Inflammatory macrophage (primary cell): Measurements from ENCODE around the gene RTP5.

ENCODE experiments used
- DNase-seq, 2 donors: peaks; one replicate each; pipeline ENCODE4 v3.0.0-alpha.2; 2020 to 2022

RTP5 gene

GRCh38 chr2:241871538-241872312 lies 2.2 kb downstream of the RTP5 start:
- DNase-seq, result no peak

DNA sequence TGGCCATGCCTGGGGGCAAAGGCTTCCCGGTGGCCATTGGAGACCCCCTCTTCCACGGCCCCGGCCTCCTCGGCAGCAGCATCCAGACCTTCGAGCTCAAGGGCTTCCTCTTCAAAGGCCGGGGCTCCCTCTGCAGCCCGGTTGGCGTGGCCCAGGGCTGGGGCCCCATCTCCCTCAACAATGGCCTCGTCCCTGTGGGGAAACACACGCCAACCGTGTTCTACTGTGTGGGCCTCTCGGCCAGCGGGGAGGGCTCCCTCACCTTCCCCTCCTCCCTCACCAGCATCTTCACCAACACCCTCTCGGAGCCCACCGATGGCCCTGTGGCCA lies 2.7 kb downstream of the RTP5 start:
- no peak for DNase-seq

DNA sequence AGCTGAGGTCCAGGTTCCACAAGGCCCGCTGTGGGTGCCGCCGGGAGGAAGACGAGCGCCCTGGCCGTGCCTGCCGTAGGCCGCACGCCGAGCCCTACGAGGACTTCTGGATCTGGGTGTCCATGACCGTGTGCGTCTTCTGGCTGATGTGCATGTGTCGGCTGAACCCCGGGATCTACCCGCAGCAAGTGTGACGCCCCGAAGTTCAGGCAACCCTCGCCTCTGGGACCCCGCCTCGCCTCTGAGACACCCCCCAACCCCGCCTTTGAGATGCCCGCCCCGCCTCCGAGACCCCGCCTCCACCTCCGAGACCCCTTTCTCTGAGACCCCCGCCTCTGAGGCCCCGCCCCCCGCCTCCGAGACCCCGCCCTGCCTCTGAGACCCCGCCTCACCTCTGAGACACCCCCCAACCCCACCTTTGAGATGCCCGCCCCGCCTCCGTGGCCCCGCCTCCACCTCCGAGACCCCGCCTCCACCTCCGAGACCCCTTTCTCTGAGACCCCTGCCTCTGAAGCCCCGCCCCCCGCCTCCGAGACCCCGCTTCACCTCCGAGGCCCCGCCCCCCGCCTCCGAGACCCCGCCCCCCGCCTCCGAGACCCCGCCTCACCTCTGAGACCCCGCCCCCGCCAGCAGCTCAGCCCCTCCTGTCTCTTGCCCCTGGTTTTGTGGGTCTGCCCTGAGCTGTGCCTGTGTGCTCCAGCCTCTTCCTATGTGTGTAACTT lies 3.7 kb downstream of the RTP5 start:
- DNase-seq, result no peak

DNA sequence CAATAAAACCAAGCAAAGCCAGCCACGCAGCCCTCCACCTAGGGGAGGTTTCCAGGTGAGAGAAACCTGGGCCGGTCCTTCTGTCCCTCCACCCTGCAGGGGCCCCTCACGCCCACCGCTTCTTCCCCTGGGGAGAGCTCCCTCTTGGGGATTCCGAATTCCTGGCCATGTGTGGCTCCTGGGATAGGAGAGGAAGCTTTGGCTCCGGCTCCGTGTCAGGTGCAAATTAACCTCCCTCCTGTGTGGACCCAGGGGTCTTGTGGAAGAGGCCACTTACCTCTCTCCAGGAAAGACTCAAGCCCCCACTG lies 4.2 kb downstream of the RTP5 start:
- no peak for DNase-seq

DNA sequence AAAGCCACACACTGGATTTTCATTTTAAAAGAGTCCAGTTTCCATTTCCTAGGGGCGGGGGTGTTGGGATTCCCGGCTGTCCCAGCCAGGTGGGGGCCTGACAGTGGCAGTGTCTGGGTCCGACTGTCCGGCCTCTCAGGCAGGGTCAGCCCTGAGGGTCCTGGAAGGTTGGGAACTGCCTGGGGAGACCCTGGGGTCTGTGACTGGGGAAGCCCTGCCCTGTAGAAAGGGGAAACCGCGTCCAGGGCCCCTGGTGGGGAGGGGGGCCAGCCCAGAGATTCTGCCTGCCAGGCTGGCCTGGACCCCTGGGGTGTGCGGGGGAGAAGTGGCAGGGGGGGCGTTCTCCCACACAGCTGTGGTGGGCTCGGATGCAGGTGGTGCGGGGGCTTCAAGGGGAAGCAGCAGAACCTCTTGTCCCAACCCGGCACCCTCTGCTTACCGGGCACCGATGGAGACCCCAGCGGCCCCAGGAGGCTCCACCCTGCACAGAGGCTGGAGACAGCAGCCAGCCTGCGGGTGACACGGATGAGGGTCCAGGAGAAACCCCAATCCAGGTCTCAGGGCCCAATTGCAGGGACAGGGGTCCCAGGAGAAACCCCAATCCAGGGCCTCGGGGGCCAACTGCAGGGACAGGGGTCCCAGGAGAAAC lies 4.9 kb downstream of the RTP5 start:
- no peak for DNase-seq

DNA sequence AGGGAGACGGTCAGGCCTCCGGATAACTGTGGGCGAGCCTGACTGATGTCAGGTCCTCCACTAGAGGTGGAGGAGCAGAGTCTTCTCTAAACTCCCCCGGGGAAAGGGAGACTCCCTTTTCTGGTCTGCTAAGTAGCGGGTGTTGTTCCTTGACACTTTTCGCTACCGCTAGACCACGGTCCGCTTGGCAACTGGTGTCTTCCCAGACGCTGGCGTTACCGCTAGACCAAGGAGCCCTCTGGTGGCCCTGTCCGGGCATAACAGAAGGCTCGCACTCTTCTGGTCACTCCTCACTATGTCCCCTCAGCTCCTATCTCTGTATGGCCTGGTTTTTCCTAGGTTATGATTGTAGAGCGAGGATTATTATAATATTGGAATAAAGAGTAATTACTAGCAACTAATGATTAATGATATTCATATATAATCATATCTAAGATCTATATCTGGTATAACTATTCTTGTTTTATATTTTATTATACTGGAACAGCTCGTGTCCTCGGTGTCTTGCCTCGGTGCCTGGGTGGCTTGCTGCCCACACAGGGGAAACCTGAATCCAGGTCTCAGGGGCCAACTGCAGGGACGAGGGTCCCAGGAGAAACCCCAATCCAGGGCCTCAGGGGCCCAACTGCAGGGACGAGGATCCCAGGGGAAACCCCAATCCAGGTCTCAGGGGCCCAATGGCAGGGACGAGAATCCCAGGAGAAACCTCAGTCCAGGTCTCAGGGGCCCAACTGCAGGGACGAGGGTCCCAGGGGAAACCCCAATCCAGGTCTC lies 6.4 kb downstream of the RTP5 start:
- peak in 1 of 2 donors; percentile 37 for DNase-seq

DNA sequence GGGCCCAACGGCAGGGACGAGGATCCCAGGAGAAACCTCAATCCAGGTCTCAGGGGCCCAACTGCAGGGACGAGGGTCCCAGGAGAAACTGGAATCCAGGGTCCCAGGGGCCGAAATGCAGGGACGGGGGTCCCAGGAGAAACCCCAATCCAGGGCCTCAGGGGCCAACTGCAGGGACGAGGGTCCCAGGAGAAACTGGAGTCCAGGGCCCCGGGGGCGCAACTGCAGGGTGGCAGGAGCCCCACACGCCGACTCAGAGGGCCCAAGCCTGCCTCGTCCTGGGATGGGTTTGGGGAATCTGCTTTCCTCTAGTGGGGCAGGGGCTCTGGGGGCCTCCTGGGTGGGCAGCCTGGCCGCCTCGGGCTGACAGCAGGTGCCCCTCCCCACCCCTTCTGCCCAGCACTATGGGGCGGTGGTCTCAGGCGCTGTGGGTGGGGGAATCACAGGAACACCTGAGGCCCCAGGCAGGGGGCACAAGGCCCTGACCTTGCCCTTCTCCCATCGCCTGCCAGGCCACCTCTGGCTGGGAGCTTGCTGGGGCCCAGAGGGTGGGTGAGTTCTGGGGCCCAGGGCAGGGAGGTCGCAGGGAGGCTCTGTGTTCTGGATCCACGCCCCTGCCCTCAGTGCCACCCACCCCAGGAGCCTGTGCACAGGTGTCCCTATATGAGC lies 7.1 kb downstream of the RTP5 start:
- no peak for DNase-seq

DNA sequence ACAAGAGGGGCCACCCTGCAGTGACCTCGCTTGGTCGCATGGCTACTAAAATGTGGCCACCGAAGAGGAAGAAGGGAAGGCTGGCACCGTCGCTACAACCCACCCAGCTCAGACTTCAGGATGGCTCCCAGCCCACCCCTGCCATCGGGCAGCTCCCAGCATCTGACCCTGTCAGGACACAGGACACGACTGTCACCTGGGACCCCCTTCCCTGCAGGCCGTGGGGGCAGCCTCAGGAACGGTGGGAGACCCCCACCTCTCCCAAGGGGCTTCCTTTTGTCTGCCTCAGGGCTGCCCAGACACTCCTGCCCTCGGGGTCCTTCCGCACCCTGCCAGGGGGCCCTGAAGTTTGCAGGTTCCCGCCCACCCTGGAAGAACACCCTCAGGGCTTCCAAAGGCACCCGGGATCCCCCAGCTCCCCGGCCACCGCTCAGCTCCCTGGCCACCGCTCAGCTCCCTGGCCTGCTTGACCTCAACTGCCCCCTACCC lies 7.7 kb downstream of the RTP5 start:
- DNase-seq, result no peak

- peak; percentile 65 for DNase-seq
Observed at GRCh38 chr2:241877989-241878970, 8.8 kb downstream of the RTP5 start.

DNA sequence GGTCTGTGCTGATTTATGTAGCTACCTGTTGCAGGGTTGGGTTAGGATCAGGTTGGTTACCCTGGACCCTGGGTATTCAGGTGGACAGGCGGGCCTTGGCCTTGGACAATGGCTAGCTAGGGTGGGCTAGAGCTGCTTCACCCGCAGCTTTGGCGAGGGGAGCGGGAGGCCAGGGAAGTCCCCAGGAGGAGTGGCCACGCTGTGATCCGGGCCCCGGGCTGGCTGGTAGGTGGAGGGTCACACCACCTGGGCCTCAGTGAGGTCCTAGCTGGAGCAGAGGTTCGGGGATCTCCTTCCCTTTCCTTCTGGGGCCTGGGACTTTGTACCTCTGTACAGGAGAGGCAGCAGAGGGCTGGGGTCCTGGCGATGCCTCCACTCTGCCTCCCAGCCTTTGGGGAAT lies 9.8 kb downstream of the RTP5 start:
- no peak for DNase-seq

DNA sequence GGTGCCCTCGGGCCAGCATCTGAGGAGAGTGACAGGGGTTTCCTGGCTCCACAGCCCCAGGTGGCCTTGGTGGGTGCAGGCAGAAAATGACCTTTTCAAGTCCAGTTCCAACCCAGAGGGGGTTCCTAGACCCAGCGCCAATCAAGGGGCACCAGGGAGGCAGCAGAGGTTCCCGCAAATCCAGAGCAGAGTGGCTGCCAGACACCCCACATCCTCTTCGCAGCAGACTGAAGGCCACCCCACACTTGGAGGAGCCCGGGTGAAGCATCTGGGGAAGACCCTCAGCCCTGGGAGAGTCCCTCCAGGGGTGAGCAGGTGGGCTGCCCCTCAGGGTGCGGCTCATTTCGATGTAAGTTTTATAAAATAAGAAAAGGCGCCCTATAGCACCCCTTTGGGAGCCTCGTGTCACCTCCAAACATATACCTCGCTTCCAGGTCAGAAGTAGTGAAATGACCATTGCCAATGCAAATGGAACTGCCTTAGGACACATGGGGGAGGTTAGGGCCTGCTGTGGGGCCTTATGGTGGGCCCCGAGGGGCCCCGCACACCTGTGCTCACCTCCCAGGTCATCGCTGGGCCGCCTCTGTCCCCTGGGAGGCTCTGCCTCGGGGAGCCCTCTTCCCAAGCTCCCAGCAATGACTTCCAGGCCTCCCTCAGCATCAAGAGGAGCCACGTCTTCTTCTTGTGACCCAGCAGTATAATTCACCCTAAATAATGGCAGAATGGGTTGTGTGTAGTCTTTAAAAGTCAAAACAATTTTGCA lies 11.0 kb downstream of the RTP5 start:
- no peak for DNase-seq

GRCh38 chr2:241882091-241882625 lies 12.6 kb downstream of the RTP5 start:
- DNase-seq, result peak; percentile 13 to 14

DNA sequence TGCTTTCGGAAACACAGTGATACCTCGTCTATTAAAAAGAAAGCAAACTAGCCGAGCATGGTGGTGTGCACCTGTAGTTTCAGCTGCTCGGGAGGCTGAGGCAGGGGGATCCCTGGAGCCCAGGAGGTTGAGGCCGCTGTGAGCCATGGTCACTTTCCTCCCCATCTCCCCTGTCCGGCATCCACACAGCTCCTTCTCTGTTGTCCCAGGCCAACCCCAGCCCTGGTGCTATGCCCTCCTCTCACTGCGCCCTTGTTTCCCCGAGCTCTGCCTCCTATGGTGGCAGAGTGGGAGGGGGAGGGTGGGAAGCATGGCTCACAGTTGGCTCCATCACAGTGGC lies 15.4 kb downstream of the RTP5 start:
- DNase-seq, result no peak

DNA sequence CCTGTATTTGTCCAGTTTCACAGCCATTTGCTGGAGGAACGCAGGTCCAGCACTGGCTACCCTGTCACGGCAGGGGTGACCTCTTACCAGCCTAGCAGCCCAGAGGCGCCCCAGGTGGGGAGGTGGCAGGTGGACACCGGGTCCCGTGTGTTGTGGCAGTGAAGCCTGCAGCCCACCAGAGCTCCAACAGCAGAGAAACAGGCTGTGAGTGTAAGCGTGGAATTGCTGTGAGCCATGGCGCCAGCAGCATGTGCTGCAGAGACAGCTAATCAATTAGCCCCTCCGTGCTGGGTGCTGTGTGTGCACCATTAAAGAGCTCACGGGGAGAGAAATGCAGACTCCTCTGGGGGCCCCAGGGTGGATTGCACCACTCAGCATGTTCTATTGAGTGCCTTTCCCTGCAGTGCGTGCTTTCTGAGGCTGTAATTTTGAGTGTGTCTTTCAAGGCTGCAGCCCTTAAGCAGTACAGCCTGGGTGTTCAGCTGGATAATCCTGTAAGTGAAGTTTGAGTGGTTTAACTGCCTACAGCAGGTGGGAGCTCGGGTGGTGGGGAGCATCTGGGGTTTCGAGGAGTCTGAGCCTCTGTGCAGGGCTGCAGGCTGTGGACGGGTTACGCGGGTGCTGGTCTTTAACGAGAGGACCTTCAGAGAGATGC lies 15.9 kb downstream of the RTP5 start:
- DNase-seq, result no peak

DNA sequence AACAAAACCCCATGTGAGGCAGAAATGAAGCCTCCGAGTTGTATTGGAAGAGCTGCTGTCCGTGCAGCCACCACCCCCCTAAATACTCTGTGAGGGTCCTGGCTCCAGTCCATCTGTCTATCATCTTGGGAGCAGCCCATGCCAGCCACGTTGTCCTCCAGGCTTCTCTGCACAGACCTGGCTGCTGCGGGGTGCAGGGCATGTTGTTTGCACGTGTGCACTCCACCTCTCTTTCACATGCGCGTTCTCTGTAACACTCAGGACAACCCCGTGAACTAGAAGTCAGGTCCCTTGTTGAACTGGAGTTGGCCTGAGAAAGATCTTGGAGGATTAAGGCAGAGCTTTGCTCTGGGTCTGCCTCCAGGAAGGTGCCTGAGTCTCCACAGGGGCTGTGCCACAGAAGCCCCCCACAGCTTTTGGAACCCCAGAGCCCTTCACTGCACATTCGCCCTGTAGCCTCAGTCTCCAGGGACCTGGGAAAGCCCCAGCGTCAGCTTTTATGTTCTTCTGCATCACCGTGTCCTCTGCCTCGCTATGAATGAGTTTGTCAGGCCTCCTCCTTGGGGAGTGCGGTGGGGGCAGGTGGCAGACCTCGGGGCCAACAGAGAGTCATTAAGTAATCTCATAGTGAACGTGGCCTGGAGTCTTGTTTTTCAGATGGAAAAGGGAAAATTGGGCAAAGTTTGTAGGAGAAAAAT lies 16.6 kb downstream of the RTP5 start:
- DNase-seq, result no peak

- no peak for DNase-seq
Observed at GRCh38 chr2:241886840-241887447, 17.4 kb downstream of the RTP5 start.

DNA sequence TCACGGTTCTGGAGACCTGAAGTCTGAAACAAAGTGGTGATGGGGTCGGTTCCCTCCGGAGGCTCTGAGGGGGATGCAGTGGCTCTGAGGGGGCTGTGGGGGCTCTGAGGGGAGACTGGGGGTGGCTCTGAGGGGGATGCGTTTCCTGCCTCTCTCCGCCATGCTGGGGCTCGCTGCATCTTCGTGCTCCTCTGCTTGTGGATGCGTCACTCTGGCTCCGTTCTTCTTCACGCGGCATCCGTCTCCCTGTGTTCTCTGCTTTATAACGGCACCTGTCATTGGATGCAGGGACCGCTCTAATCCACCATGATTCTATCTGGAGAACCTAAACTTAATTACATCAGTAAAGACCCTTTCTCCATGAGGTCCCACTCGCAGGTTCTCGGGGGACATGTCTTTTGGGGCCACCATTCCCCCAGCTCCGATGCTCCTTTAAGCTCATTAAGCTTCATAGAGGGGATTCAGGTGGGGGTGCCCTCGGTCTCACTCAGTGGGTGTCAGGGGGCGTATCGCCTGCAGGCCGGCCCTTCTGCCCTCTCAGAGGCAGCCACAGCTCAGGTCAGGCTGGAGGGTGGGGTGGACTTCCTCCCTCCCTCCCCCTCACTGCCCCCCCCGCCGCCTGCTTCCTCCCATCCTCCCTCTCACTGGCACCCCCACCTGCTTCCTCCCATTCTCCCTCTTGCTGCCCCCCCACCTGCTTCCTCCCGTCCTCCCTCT lies 18.4 kb downstream of the RTP5 start:
- DNase-seq, result no peak

GRCh38 chr2:241888641-241889040 lies 19.1 kb downstream of the RTP5 start:
- DNase-seq, result no peak
